ENCODE measurements around the gene SEC22B.
"Not testable (repeated sequence)": the region's sequence is repeated elsewhere in the genome, so short reads cannot be mapped to it uniquely, and the experiment has no call there.

GRCh38 chr1:120217175-120217929 lies 41.0 kb upstream of the SEC22B start:
- TF ChIP-seq, protein P1, sequence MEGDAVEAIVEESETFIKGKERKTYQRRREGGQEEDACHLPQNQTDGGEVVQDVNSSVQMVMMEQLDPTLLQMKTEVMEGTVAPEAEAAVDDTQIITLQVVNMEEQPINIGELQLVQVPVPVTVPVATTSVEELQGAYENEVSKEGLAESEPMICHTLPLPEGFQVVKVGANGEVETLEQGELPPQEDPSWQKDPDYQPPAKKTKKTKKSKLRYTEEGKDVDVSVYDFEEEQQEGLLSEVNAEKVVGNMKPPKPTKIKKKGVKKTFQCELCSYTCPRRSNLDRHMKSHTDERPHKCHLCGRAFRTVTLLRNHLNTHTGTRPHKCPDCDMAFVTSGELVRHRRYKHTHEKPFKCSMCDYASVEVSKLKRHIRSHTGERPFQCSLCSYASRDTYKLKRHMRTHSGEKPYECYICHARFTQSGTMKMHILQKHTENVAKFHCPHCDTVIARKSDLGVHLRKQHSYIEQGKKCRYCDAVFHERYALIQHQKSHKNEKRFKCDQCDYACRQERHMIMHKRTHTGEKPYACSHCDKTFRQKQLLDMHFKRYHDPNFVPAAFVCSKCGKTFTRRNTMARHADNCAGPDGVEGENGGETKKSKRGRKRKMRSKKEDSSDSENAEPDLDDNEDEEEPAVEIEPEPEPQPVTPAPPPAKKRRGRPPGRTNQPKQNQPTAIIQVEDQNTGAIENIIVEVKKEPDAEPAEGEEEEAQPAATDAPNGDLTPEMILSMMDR (conservative IDR thresholded peaks at IDR 0.05): not testable (repeated sequence)
- TF ChIP-seq EZH2 (IDR thresholded peaks at IDR 0.05; ENCODE audit: low read depth): not testable (repeated sequence)
